HG02642 (cell line): Measurements from ENCODE around the gene PCDH9.

ENCODE experiments used
- ATAC-seq: cut with Tn5 transposase; IDR thresholded peaks from one replicate; pipeline ENCODE4 v1.9.1; 2021; ENCODE audit warnings: mild to moderate bottlenecking; ENCODE audit not compliant: unreplicated experiment, poor library complexity

Gene PCDH9

DNA sequence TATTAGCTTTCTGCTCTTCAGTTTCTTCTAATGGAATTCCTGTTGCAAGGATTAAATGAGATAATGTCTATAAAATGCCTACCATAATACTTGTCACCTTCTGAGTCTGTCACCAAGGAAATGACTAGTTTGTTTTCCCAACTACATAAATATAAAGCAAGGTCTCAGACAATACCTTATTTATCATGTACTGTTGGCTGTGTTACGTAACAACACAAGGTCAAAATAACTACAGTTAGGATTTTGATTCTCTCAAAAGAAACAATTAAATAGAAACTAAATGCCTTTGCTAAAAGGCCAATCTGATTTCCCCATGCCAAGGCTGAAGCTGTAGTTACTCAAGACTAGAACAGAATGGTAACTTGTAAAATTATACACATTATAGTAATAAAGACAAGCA is 134.5 kb downstream of the PCDH9 start:
- ATAC-seq = no peak

DNA sequence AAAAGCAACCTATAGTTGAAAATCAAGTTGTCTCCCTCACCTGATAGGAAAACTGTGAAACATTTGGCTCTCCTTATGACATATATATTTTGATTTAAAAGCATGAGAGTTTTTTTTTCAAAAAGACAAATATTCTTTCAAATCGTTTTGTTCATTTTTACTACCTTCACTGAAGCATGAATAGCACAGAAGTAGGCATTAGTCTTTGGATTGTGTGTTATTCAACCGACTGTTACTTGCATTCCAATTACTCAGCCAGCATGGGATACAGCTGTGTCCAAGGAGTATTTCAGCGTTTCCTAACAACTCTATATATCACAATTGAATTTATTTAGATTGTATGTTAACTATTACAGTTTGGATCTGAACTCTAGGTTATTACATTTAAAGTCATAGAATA is 135.2 kb downstream of the PCDH9 start:
- no peak for ATAC-seq

DNA sequence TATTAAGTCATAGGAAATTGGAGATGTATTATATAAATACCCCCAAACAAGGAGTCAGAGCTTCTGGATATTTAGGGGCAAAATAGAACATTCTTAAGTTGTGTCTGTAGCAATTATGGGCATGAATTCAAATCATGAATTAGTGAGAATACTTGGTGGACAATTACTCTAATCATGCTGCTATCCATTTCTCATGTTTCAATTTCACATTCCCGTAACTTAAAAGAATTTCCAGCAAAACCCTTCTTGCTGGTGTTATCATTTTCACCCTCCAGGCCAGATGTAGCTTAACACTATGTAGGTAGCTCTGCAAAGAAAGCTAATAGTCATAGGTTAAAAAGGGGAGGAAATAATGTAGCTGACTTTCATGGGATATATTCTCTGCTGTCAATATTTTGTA is 136.1 kb downstream of the PCDH9 start:
- no peak for ATAC-seq

DNA sequence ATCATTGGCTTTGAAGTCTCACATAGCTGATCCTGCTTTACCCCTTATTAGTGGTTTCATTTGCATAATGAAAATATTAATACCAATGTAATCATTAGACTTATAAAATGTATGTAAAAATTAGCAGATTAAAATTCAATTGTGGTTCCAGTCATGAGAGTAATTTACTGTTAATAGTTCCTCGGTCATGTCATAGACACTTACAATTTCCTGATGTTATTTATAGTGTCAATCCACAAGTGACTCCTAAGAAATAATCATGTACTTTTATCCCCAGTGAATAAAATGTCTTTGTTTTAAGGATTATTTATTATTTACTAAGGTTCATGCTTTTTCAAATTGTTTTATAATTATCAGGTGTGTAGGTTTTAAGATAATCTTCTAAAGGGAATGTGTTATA is 138.5 kb downstream of the PCDH9 start:
- no peak for ATAC-seq

DNA sequence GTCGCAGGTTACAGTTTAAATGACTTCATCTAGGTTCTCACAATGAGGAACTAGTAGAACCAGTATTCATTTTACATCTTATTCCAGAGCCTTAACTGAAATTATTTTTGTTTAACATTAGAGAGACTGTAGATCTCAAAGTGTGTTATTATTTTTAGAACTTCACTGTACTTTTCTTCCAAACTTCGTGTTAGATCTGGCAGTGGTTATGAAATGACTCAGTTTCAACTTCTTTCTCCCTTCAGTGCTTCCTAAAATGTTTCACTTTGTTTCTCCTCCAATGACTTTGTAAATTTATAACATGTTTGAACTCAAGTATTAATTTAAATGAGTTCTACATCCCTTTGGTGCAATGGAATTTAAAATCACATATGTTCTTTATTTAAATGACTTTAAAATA is 139.3 kb downstream of the PCDH9 start:
- ATAC-seq = no peak

GRCh38 chr13:67087527-67087926 is 142.6 kb downstream of the PCDH9 start:
- no peak for ATAC-seq

DNA sequence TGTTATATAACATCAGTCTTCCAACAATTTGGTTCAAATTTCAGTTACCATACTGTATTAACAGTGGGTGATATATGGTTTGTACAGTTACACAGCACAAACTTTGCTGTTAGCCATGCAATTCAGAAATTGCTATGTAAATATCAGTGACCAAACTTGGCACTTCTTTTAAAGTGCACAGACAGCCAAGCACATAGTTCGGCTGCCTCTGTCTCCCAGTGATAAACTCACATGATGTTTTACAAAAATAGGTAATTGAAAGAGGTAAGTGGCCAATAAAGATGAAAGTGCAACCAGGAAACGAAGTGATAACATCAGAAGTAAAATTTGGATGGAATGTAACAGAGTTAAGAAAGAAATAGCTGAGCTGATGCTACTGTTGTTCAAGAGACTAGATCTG is 143.9 kb downstream of the PCDH9 start:
- no peak for ATAC-seq

DNA sequence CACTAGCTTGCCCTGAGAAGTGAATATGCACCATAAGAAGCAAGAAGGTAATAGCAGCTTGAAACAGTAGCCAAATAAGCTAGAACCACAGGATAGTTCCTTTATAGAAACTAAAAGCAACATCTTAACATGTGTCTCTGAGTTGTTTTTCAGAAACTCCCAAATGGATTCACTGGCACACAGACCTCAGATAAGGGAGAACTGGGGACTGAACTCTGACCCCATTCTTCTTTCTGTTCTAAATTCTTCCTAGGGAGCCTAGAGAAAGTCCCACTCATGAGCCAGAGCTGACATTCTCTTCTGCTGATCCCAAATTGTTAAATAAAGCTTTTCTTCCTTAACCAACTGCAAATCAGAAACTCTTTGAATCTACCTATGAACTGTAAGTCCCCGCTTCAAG is 146.1 kb downstream of the PCDH9 start:
- ATAC-seq = no peak

DNA sequence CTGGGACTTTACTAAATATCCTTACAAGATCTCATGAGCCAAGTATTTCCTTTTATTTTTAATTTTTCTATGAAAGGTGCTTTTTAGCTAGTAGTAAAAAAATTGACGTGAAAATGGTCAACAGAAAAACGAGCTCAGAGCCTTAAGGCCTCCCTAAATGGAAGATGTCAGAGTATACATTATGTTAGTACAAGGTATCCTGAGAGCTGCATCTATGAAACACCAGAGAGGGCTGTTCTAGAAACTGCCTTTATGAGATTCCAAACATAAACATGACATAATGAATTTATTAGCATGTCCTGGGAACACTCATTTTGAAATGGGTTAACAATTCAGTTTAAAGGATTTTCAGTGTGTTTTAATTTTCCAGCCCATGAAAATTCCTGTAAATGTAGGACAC is 146.6 kb downstream of the PCDH9 start:
- ATAC-seq = no peak

- ATAC-seq = no peak
Measured at GRCh38 chr13:67080351-67080750, 149.8 kb downstream of the PCDH9 start.

GRCh38 chr13:67078062-67078461 is 152.1 kb downstream of the PCDH9 start:
- ATAC-seq = no peak

GRCh38 chr13:67077132-67077531 is 153.0 kb downstream of the PCDH9 start:
- no peak for ATAC-seq

- no peak for ATAC-seq
Measured at GRCh38 chr13:67076378-67076777, 153.8 kb downstream of the PCDH9 start.

GRCh38 chr13:67075239-67075638 is 154.9 kb downstream of the PCDH9 start:
- ATAC-seq = no peak

GRCh38 chr13:67071918-67072598 is 158.1 kb downstream of the PCDH9 start:
- ATAC-seq = no peak

DNA sequence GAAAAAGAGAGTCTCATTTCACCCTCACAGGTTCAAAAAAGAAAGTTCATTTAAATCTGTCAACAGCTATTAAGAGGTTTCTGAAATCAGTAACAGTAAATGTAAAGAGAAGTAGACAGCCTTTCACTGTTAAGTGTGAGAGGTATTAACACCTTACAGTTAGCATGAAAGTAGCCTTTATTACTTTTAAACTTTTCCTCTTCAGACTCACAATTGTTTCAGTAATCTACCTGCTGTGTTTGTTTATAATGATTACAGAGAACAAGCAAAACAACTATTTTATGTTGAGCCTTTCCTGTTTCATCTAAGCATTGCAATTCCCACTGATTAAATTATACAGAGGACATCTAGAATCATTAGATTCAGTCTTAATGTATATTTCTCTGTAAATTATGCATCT is 159.8 kb downstream of the PCDH9 start:
- ATAC-seq = no peak

DNA sequence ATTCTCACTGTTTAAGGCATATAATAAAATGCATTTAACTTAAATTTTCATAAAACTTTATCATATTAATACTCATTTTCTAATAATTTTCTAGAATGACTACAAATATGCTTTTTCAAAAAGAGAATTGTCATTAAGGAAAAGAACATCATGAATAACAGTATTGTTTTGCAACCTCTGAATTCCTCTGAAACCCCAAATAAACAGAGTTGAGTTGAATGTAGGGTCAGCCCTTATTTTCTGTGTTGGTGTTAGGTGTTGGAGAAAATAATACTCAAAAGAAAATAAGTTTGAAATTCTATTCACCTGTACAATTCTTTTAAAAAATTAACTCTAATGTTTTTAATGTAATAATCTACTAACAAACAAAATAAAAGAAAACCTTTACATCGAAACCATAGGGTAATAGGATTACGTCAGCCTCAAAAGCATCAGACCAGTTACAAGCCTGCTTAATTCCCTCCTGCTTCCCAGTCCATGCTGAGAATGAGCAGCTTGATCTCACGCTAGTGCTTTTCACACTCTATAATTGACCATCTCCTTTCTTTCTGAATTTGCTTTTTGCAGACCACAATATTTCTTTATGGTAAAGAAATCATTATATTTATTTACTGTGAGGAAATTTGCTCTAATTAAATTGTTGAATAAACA is 160.9 kb downstream of the PCDH9 start:
- no peak for ATAC-seq

DNA sequence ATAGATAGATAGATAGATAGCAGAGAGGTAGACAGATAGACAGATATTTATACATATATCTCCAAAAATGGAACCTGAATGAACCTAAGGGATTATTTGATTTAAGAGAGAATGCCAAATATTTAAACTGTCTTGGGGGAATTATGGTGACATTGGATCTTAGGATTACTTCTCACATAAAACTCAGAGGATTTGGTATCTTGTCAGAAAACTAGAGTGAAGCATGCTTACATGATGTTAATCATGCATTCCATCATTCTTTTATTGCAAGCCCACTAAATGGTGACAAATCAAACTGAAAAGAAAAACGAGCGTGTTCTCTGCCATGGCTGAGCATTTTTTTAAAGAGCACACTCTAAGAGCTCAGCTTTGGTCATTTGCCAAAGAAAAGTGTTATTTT is 165.2 kb downstream of the PCDH9 start:
- no peak for ATAC-seq

DNA sequence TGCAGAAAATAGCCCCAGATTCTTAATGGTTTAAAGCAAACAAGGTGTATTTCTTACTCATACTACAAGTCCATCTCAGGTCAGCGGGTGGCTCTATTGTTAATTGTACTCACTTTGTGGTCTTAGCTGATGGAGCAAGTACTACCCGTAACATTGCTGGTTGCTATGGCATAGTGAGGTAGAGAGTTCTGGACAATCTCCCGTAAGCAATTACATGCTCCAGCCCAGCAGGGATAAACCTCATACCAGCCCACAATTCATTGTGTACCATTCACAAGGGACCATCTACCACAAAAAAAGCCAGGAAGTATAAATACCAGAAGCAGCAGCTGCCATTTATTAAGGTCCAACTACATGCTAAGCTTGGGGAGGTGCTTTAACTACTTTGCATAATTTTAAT is 167.1 kb downstream of the PCDH9 start:
- no peak for ATAC-seq

DNA sequence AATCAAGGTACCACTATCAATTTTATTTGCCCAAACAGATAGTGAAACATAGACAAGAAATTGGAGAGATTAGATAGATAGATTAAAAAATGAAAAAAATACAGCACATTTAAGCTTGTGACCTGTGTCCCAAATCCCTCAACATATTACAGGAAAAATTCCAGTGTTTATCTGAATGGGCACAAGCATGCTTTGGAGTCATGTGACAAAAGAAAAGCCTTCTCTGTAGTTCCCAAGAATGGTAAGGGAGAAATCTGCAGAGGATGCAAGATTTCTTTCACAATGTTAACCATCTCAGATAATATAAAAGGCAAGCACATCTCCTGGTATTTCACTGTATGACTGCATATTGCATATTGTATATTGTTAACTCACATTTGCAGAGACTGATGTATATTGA is 168.0 kb downstream of the PCDH9 start:
- no peak for ATAC-seq

- no peak for ATAC-seq
Measured at GRCh38 chr13:67061750-67062149, 168.4 kb downstream of the PCDH9 start.
